NK-92 (cell line): Measurements from ENCODE around the gene ASTN2.
"Not testable (repeated sequence)": the region's sequence is repeated elsewhere in the genome, so short reads cannot be mapped to it uniquely, and the experiment has no call there.

Source experiments
- DNase-seq: peaks from one replicate; lab custom pipeline; 2025; ENCODE audit not compliant: unreplicated experiment; lab: John Stamatoyannopoulos, UW

The ASTN2 gene

GRCh38 chr9:116716438-116716837 is 698.4 kb downstream of the ASTN2 start:
- DNase-seq = no peak

- DNase-seq = no peak
These were observed 699.1 kb downstream of the ASTN2 start for GRCh38 chr9:116715751-116716150.

DNA sequence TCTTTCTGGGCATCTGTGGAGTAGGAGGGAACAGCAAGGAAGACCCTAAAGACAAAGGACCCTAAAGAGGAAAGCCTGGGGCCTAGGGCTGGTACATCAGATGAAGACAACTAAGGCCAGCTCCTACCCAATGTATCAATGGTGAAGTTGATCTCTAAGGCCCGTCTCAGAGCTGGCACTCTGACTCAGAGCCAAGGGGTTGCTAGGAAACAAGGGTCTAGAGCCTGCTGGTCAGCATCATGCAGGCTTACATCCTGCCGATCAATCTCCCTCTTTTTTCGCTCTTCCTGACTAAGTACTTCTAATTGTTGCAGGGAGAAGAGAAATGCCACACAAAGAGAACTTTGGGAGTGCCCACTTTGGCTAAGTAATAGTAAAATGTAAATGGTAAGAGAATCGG is 701.6 kb downstream of the ASTN2 start:
- DNase-seq = no peak

DNA sequence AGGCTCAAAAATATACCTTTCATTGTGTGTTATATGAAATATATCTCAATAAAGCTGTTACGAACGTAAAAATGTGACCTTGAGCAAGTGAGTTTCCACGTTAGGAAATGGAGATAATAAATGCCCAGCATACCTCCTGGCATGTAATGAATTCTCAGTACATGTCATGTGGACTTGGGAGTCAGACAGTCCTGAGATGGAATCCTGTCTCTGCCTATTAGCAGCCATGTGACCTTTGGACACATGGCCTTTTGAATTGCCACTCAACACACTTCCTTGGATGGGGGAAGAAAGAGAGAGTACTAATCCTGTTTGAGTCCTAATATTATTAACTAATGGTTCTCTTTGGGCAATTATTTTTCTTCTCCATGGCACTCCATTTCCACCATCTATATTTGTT is 702.1 kb downstream of the ASTN2 start:
- DNase-seq = no peak

DNA sequence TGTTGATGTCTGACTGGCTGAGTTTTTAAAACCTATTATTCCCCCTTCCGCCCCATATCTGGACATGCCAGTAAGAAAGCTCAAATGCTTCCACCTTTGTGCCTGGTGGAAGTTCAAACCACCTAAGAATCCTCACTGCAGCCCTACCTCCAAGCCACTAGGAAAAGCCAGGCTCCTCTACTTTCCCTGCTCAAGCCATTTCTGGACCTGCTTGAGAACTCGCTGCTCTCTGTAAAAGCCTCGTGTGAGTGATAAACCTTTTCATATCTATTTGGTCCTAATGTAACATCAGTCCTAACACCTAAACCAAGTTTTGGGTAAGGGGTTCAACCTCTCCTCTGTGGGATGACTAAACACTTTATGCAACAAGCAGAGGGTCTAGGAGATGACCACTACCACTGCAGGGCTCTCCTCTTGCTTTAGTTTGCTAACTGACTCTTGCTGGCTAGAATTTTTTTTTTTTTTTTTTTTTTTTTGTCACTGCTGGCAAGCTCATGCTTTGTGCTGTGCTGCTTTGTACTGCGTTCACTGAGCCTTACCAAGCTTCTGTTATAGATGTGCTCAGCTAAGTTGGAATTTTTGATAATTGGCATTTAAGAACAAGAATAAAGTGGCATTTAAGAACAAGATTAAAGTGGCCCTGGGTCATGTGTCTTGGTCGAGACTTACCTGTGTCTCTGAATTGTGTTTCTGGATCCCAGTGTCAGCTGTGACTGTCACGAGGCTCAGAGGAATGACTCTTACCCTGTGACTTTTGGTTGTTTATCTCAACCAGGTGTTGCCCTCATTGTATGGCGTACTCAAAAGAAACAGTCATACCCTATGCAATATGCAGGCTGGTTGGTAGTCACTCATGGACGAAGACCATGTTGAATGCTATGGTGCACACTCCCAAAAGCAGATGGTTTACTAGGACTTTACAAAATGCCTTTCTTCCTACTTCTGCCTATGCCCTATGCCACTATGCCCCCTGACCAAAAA is 708.3 kb downstream of the ASTN2 start:
- DNase-seq = no peak

DNA sequence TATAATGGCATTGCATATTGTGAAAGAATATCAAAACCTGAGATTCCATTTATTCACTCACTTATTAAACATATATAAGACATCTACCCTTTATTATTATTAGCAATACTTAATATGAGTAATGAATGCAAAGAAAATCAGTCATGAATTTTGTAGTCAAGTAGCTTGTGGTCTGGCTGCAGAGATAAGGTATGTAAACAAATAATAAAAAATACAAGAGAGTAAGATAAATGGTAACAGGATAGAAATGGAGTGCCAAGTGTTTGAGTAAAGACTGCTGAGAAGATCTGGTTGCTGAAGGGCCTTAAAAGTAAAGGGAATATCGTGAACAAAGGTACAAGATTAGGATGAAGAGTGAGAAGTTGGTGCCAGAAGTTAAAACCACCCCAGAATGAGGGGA is 709.3 kb downstream of the ASTN2 start:
- DNase-seq = no peak

GRCh38 chr9:116704470-116704869 is 710.4 kb downstream of the ASTN2 start:
- no peak for DNase-seq

DNA sequence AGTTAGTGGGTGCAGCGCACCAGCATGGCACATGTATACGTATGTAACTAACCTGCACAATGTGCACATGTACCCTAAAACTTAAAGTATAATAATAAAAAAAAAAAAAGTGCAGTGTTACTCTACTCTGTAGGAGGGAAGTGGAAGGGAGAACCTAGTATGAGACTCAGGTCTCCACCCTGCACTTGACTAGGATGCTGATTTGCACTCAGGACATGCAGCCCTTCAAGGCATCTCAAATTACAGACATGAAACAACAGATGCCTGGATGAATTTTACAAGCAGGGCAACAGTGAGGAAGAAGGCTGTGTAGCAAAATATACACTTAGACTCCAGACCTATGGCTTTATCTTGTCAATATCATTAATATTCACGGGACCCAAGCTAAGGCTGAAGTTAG is 711.2 kb downstream of the ASTN2 start:
- no peak for DNase-seq

DNA sequence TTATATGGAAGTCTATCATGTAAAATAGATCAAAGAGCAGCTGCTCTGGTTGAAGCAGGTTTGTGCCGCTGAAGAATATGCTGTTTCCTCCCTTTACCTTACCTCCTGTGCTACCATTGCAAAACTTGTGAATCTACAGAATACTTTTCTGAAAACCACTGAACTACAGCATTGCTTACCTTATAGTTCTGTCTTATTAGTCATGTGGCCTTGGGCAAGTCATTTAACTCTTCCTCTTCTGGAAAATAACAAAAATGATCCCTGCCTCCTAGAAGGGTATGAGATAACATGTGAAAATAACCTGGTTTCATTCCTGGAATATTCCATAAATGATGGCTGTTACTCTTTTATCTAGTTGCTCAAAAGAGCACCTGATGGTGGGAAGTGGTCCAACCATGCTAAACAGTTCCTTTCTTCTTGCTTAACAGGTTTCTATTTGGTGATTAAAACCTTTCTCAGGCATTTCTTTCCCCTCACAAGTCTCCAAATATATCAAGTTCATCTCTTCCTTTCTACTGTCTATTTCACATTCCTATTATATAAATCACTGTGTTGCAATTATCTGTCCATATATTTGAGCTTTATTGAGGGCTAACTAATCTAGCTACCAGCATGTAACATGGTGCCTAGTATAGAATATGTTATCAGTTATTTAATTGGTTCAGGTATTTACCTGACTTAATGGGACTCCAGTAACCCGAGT is 712.8 kb downstream of the ASTN2 start:
- DNase-seq = no peak

DNA sequence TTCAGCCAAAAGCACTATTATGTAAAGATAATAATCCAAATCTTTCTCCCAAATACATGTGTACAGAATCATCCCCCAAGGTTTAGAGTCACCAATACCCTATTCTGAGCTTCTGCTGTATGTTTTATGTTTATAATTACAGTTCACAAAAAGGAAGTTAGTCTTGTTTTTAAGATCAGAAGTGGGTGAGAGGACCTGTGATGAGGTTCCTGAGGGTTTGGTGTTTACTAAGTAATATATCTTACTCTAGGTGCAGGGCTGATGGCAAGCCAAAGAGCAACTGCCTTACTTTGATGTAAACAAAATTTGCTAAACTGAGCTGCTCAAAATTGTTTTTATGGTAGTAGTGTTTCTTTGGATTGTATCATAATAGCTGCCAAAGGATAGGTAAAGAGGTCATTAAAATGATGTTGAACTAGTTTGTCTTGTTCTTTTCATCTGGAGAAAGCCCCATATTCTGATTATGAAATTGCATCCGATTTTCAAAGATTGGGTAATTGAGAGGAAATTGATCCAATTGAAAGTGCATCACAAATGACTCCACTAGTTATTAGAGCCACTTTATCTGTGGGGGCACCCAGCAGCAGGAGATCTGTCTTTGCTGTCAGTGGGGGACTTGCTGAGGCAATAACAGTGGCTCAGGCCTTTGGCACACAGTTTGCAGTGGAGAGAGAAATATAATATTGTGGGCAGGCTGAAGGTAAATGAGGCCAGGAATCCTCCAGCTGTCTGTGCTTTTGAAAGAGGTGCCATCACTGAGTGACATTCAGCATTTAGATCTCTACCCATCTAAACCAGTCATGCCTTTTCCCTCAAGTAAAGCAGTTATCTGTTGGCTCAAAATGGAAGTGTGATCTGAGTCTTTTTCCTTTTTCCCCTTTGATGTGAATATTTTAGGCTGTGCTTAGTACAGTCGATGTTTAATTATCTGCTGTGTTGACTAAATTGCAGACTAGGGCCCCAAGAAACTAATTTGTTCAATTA is 713.7 kb downstream of the ASTN2 start:
- DNase-seq = no peak

DNA sequence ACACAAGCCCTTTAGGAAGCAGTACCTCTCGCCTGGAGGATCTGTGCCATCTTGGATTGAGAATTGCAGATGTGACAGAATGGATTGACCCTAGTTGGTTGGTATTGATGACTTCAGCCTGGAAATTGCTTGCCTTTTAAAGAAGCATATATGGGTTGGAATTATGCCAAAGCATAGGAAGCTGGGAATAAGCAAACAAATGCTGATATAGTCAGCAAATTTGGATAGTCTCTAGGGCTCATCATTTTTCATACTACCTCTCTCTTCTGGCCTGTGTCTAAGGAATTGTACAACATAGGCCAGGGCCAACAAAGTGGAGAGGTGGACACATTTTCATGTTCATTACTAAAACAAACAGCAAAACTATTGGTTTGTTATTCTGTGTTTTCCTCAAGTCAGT is 714.6 kb downstream of the ASTN2 start:
- no peak for DNase-seq

DNA sequence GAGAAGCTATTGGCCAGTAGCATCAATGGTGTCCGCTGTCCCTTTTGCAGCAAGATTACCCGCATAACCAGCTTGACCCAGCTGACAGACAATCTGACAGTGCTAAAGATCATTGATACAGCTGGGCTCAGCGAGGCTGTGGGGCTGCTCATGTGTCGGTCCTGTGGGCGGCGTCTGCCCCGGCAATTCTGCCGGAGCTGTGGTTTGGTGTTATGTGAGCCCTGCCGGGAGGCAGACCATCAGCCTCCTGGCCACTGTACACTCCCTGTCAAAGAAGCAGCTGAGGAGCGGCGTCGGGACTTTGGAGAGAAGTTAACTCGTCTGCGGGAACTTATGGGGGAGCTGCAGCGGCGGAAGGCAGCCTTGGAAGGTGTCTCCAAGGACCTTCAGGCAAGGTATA is 717.0 kb downstream of the ASTN2 start:
- no peak for DNase-seq

- DNase-seq = no peak
These were observed 717.5 kb downstream of the ASTN2 start for GRCh38 chr9:116697362-116697761.

DNA sequence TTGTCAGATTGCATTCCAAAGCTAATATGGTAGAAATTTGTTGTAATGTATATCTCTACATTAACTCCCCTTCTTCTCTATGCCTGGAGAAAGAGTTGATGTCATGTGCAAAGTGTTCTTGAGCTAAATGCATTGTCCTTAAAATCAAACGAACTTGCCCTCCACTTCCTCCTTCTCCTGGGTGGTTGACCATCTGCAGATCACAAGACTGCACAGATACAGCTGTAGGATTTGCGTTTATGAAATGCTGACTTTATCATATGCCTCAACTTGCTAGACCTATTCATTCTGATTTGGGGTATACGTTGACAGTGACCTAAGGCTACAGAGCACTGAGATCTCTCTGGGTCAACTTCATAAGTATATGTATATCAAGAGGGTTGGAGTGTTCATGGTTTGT is 719.4 kb downstream of the ASTN2 start:
- DNase-seq = no peak

- no peak for DNase-seq
These were observed 720.0 kb downstream of the ASTN2 start for GRCh38 chr9:116694785-116695291.

GRCh38 chr9:116693233-116693731 is 721.6 kb downstream of the ASTN2 start:
- DNase-seq = no peak

DNA sequence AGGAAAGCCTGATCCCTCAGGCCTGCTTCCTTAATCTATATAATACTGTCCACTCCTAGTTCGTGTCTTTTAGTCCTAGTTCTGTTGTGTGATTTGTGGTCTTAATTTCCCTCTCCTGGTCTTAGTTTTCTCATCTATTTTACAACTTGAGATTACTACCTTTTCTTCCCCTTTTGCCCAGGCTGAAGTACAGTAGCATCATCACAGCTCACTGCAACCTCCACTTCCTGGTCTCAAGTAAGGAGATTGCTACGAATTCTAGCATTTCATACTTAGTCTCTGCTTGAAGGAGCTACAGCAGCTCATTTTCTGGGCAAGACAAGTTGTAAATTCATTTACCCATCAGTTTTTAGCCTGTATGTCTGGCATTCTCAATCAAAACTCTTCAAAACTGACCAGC is 722.2 kb downstream of the ASTN2 start:
- no peak for DNase-seq

DNA sequence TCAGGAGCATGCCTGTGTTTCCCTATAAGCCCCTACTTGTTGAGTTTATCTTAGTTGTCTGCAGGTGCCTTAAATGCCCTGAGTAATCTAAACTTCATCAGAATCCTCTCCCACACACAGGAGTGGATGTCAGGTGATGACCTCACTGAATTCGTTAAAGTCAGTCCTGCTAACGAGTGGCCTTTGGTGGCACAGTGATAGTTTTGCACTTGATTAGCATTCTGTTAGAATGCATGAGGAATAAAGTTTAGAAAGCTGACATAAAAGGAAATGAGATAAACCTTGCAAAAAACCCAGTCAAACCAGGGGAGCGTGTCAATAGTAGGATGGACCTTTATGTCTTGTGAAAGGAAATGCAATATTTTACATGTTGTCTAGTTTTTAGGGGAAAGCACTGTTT is 723.2 kb downstream of the ASTN2 start:
- no peak for DNase-seq

DNA sequence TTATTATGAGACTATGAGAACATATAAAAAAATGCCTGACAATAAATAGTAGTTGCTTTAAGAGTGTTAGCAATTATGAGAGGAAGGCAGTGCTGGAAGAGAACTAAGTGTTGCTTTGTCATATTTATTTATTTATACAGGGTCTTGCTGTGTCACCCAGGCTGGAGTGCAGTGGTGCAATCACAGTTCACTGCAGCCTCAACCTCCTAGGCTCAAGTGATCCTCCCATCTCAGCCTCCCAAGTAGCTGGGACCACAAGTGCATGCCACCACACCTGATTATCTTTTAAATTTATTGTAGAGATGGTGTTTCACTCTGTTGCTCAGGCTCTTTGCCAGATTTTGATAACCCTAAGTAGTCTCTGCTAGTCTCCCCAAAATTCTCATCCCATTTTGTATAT is 724.1 kb downstream of the ASTN2 start:
- DNase-seq = not testable (repeated sequence)

- no peak for DNase-seq
These were observed 725.3 kb downstream of the ASTN2 start for GRCh38 chr9:116689486-116690032.
